ENCODE results near the gene VPREB3.

The VPREB3 gene

GRCh38 chr22:23754220-23754919 is at the start of gene VPREB3:
VPREB3 (minus strand) TSS chr22:23754425; CDS start chr22:23754363, 62 bp downstream.
- no peak for TF ChIP-seq CTCF (IDR thresholded peaks at IDR 0.05; ENCODE audit: insufficient read depth, missing control alignments)
- FAIRE-seq (no peak), DNase-seq (ENCODE audit: insufficient read length, low spot score) (no peak)

- FAIRE-seq = no peak
- no peak for TF ChIP-seq CTCF (IDR thresholded peaks at IDR 0.05; ENCODE audit: insufficient read depth, missing control alignments)
- no peak for DNase-seq (ENCODE audit: insufficient read length, low spot score)
Observed at GRCh38 chr22:23803001-23803819, 49.0 kb upstream of the VPREB3 start.

- TF ChIP-seq CTCF (IDR thresholded peaks at IDR 0.05; ENCODE audit: insufficient read depth, missing control alignments) = no peak
- no peak for FAIRE-seq
- no peak for DNase-seq (ENCODE audit: insufficient read length, low spot score)
Observed at GRCh38 chr22:23801886-23802377, 47.7 kb upstream of the VPREB3 start.

- TF ChIP-seq CTCF (IDR thresholded peaks at IDR 0.05; ENCODE audit: insufficient read depth, missing control alignments) = no peak
- no peak for DNase-seq (ENCODE audit: insufficient read length, low spot score)
- FAIRE-seq = no peak
Observed at GRCh38 chr22:23801238-23801821, 47.1 kb upstream of the VPREB3 start.

- FAIRE-seq (no peak), DNase-seq (ENCODE audit: insufficient read length, low spot score) (no peak)
- TF ChIP-seq CTCF (IDR thresholded peaks at IDR 0.05; ENCODE audit: insufficient read depth, missing control alignments) = no peak
Observed at GRCh38 chr22:23800297-23801237, 46.3 kb upstream of the VPREB3 start.

GRCh38 chr22:23796461-23796860 is 42.2 kb upstream of the VPREB3 start:
- FAIRE-seq = no peak
- no peak for TF ChIP-seq CTCF (IDR thresholded peaks at IDR 0.05; ENCODE audit: insufficient read depth, missing control alignments)
- no peak for DNase-seq (ENCODE audit: insufficient read length, low spot score)
